ENCODE results near the gene USP24. TPM values are rescaled to one million over a fixed set of nuclear protein-coding genes. Genes with fewer than 3 reads are reported as not detected.

Gene USP24
- total and polyA plus RNA-seq, 10 of the 15 experiments (the other 5 are each of a cell fraction or from before 2014, with no cell fraction given): 4.6 to 36.5 (median 25.3) TPM

DNA sequence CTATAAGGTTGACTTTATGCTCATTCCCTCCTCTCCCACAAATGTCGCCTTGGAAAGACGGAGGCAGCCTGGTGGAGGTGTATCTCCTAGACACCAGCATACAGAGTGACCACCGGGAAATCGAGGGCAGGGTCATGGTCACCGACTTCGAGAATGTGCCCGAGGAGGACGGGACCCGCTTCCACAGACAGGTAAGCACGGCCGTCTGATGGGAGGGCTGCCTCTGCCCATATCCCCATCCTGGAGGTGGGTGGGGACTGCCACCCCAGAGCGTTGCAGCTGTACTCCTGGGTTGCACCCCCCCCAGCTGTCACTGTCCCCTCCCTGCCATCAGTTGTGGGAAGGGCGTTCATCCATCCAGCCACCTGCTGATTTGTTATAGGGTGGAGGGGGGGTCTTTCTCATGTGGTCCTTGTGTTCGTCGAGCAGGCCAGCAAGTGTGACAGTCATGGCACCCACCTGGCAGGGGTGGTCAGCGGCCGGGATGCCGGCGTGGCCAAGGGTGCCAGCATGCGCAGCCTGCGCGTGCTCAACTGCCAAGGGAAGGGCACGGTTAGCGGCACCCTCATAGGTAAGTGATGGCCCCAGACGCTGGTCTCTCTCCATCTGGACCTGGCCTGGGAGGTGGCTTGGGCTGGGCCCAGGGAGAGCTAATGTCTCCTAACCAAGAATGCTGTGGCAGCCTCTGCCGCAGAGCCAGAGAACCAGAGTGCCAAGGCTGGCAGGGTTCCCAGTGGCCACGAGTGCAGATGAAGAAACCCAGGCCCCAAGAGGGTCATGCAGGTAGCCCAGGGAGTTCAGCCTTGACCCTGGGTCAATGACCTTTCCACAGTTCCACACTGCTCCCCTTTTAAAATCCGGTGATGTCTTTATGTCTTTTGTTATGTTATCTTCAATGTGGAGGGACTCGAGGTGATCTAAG, 162.7 kb downstream of the USP24 start:
- in situ Hi-C loops (cut with MboI): no loop called here
- Histone ChIP-seq H3K4me1 (ENCODE audit: control insufficient read depth, insufficient read depth, low read length) (no peaks in the 10 kb centered on the region), H3K4me3 (no peak overlapping the region), H3K27ac (ENCODE audit: control insufficient read depth, insufficient read depth) (no peak overlapping the region), H3K27me3 (replicated peaks in 1 of 2; ENCODE audit: control insufficient read depth in 2 of 2, insufficient read depth in 2 of 2, low read length in 1 of 2) (peaks cover 3 to 5% of the 10 kb centered on the region in 2 experiments; a peak in 3 of 4 replicates), H3K36me3 (ENCODE audit: control insufficient read depth in 2 of 2, insufficient read depth in 2 of 2, low read length in 1 of 2) (no peaks in the 10 kb centered on the region), H4K20me1 (ENCODE audit: control insufficient read depth, insufficient read depth) (no peaks in the 10 kb centered on the region), H2AFZ (ENCODE audit: control insufficient read depth, low read depth, low read length) (no peak overlapping the region), H3K9ac (ENCODE audit: control insufficient read depth, insufficient read depth, low read length) (no peak overlapping the region), H3K9me3 (replicated peaks; ENCODE audit: control insufficient read depth, insufficient read depth, low read length) (no peaks in the 10 kb centered on the region), H3K79me2 (ENCODE audit: control insufficient read depth, insufficient read depth, low read length) (no peaks in the 10 kb centered on the region), H3K4me2 (ENCODE audit: control insufficient read depth, insufficient read depth) (no peak overlapping the region)
- no TSS peak for BruUV-seq (replicated peaks)
- ChIA-PET POLR2A (no interaction called here), CTCF (no interaction called here), RAD21 (ENCODE audit: unreplicated experiment) (no interaction called here), SMC1A (ENCODE audit: uncharacterized antibody, unreplicated experiment) (no interaction called here)
- no peak for DNase-seq (ENCODE audit: low read depth, low spot score)
- WGBS (ENCODE audit: insufficient coverage, insufficient replicate concordance, low lambda C conversion rate, missing lambda C conversion rate): 21% methylated on average over 29 of the region's 29 CpGs
- no peak for ATAC-seq
- intact Hi-C loops (cut with micrococcal nuclease; ENCODE audit: unreplicated experiment): no loop called here
- FAIRE-seq: no peak
- TF ChIP-seq JUND (IDR thresholded peaks at IDR 0.05; ENCODE audit: low read depth, low read length) (no peak), YY1 (IDR thresholded peaks at IDR 0.05; ENCODE audit: low read depth, low read length) (no peak), SPI1 (IDR thresholded peaks at IDR 0.05; ENCODE audit: borderline replicate concordance, insufficient read depth, low read depth, low read length) (no peak), RB1 (IDR thresholded peaks at IDR 0.05; ENCODE audit: borderline replicate concordance) (no peak), RELA (IDR thresholded peaks at IDR 0.05; ENCODE audit: borderline replicate concordance, partially characterized antibody) (no peak), BCL11A (IDR thresholded peaks at IDR 0.05; ENCODE audit: low read depth, low read length) (no peak), RAD51 (IDR thresholded peaks at IDR 0.05) (no peak), DPF2 (IDR thresholded peaks at IDR 0.05) (no peak), FOS (IDR thresholded peaks at IDR 0.05; ENCODE audit: borderline replicate concordance, extremely low read depth, insufficient read length) (no peak), SUPT20H (IDR thresholded peaks at IDR 0.05; ENCODE audit: borderline replicate concordance, control insufficient read depth, low read depth, low read length) (no peak)
- TF ChIP-seq, protein P1, sequence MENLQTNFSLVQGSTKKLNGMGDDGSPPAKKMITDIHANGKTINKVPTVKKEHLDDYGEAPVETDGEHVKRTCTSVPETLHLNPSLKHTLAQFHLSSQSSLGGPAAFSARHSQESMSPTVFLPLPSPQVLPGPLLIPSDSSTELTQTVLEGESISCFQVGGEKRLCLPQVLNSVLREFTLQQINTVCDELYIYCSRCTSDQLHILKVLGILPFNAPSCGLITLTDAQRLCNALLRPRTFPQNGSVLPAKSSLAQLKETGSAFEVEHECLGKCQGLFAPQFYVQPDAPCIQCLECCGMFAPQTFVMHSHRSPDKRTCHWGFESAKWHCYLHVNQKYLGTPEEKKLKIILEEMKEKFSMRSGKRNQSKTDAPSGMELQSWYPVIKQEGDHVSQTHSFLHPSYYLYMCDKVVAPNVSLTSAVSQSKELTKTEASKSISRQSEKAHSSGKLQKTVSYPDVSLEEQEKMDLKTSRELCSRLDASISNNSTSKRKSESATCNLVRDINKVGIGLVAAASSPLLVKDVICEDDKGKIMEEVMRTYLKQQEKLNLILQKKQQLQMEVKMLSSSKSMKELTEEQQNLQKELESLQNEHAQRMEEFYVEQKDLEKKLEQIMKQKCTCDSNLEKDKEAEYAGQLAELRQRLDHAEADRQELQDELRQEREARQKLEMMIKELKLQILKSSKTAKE (IDR thresholded peaks at IDR 0.05; ENCODE audit: low read depth, poor library complexity, severe bottlenecking): no peak
- TF ChIP-seq, protein P2, sequence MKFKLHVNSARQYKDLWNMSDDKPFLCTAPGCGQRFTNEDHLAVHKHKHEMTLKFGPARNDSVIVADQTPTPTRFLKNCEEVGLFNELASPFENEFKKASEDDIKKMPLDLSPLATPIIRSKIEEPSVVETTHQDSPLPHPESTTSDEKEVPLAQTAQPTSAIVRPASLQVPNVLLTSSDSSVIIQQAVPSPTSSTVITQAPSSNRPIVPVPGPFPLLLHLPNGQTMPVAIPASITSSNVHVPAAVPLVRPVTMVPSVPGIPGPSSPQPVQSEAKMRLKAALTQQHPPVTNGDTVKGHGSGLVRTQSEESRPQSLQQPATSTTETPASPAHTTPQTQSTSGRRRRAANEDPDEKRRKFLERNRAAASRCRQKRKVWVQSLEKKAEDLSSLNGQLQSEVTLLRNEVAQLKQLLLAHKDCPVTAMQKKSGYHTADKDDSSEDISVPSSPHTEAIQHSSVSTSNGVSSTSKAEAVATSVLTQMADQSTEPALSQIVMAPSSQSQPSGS (IDR thresholded peaks at IDR 0.05; ENCODE audit: low read length): no peak
- TF ChIP-seq, protein P3, sequence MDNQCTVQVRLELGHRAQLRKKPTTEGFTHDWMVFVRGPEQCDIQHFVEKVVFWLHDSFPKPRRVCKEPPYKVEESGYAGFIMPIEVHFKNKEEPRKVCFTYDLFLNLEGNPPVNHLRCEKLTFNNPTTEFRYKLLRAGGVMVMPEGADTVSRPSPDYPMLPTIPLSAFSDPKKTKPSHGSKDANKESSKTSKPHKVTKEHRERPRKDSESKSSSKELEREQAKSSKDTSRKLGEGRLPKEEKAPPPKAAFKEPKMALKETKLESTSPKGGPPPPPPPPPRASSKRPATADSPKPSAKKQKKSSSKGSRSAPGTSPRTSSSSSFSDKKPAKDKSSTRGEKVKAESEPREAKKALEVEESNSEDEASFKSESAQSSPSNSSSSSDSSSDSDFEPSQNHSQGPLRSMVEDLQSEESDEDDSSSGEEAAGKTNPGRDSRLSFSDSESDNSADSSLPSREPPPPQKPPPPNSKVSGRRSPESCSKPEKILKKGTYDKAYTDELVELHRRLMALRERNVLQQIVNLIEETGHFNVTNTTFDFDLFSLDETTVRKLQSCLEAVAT (IDR thresholded peaks at IDR 0.05): no peak
- TF ChIP-seq, protein P4, sequence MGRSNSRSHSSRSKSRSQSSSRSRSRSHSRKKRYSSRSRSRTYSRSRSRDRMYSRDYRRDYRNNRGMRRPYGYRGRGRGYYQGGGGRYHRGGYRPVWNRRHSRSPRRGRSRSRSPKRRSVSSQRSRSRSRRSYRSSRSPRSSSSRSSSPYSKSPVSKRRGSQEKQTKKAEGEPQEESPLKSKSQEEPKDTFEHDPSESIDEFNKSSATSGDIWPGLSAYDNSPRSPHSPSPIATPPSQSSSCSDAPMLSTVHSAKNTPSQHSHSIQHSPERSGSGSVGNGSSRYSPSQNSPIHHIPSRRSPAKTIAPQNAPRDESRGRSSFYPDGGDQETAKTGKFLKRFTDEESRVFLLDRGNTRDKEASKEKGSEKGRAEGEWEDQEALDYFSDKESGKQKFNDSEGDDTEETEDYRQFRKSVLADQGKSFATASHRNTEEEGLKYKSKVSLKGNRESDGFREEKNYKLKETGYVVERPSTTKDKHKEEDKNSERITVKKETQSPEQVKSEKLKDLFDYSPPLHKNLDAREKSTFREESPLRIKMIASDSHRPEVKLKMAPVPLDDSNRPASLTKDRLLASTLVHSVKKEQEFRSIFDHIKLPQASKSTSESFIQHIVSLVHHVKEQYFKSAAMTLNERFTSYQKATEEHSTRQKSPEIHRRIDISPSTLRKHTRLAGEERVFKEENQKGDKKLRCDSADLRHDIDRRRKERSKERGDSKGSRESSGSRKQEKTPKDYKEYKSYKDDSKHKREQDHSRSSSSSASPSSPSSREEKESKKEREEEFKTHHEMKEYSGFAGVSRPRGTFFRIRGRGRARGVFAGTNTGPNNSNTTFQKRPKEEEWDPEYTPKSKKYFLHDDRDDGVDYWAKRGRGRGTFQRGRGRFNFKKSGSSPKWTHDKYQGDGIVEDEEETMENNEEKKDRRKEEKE (IDR thresholded peaks at IDR 0.05): no peak

All from GM12878 (cell line).